Sigmoid colon (tissue), 4 donors: Measurements from ENCODE around the gene VSIG10L.

ENCODE experiments used
- EP300 ChIP-seq, 4 donors: sonication (generic); formaldehyde crosslinking; IDR thresholded peaks; one replicate each; pipeline ENCODE4 v1.6.1; 2017; ENCODE audit warnings: antibody characterized with exemption in 4 of 4
- POLR2A ChIP-seq, 2 donors: fragments of 450-650 bp; IDR thresholded peaks; one replicate each; pipeline ENCODE4 v1.6.1; 2016; ENCODE audit warnings: antibody characterized with exemption in 2 of 2, mild to moderate bottlenecking in 2 of 2, moderate library complexity in 2 of 2
- POLR2AphosphoS5 ChIP-seq, 4 donors: sonication (generic); formaldehyde crosslinking; IDR thresholded peaks; one replicate each; pipeline ENCODE4 v1.6.1; 2017; ENCODE audit warnings: antibody characterized with exemption in 4 of 4
- TF ChIP-seq, protein P1 (sequence below), 4 experiments: fragments of 450-650 bp in 3 of 4; fragments of 200-600 bp in 1 of 4; IDR thresholded peaks; one replicate each; pipeline ENCODE4 v1.5.1; 2016 to 2019; ENCODE audit warnings: antibody characterized with exemption in 4 of 4, mild to moderate bottlenecking in 3 of 4, moderate library complexity in 2 of 4

DNA sequence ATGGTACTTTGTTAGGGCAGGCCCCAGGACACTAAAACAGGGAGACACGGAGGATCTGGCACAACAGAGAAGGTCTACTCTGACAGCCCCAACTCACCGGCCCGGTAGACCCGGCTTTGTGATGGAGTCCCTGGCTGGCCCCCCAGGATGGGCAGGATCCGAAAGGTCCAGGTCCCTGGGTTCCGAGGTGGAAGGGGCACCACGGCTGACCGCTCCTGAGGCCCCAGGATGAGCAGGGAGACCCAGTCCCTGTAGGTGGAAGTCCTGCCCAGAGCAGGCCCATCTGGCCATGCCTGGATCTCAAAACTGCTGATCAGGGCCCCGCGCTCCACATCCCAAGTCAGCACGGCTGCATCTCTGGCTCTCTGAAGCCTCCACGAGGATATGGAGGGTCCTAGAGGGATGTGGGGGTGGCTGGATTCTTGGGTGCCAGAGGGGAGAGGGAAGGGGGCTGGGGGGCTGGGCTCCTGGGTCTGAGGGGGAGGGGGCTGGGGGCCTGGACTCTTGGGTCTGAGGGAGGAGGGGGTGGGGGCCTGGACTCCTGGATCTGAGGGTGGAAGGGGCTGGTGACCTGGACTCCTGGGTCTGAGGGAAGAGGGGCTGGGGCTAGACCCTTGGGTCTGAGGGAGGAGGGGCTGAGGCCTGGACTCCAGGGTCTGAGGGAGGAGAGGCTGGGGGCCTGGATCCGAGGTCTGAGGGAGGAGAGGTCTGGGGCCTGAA, 4.6 kb downstream of the VSIG10L start:
- TF ChIP-seq POLR2A (IDR thresholded peaks at IDR 0.05) (no peak), POLR2AphosphoS5 (IDR thresholded peaks at IDR 0.05) (no peak), EP300 (IDR thresholded peaks at IDR 0.05) (no peak)
- TF ChIP-seq, protein P1, sequence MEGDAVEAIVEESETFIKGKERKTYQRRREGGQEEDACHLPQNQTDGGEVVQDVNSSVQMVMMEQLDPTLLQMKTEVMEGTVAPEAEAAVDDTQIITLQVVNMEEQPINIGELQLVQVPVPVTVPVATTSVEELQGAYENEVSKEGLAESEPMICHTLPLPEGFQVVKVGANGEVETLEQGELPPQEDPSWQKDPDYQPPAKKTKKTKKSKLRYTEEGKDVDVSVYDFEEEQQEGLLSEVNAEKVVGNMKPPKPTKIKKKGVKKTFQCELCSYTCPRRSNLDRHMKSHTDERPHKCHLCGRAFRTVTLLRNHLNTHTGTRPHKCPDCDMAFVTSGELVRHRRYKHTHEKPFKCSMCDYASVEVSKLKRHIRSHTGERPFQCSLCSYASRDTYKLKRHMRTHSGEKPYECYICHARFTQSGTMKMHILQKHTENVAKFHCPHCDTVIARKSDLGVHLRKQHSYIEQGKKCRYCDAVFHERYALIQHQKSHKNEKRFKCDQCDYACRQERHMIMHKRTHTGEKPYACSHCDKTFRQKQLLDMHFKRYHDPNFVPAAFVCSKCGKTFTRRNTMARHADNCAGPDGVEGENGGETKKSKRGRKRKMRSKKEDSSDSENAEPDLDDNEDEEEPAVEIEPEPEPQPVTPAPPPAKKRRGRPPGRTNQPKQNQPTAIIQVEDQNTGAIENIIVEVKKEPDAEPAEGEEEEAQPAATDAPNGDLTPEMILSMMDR (IDR thresholded peaks at IDR 0.05) = no peak
